Fibroblast of peridontal ligament (primary cell): ENCODE data around the gene FAM118A.
"Not testable (repeated sequence)": the region's sequence is repeated elsewhere in the genome, so short reads cannot be mapped to it uniquely, and the experiment has no call there.

Experiments
- DNase-seq: peaks from one replicate; pipeline ENCODE4 v3.0.0-alpha.2; 2010; ENCODE audit errors: extremely low read depth

The FAM118A gene

GRCh38 chr22:45309422-45310227 is at the start of gene FAM118A:
Gene FAM118A, plus strand, starts transcription at chr22:45309934. Its CDS starts 12,446 bp downstream, at chr22:45322380.
- DNase-seq: peak; percentile 83

GRCh38 chr22:45260395-45260759 is 49.4 kb upstream of the FAM118A start:
- DNase-seq: not testable (repeated sequence)

GRCh38 chr22:45261407-45262088 is 48.2 kb upstream of the FAM118A start:
- DNase-seq: no peak

GRCh38 chr22:45262195-45262930 is 47.4 kb upstream of the FAM118A start:
- no peak for DNase-seq

GRCh38 chr22:45262931-45263462 is 46.7 kb upstream of the FAM118A start:
- DNase-seq: no peak

GRCh38 chr22:45263463-45264269 is 46.1 kb upstream of the FAM118A start:
- peak; percentile 79 for DNase-seq

- DNase-seq: peak; percentile 13
These were observed 44.2 kb upstream of the FAM118A start for GRCh38 chr22:45265535-45265934.

GRCh38 chr22:45268167-45268957 is 41.4 kb upstream of the FAM118A start:
- no peak for DNase-seq

- DNase-seq: peak; percentile 63
These were observed 40.5 kb upstream of the FAM118A start for GRCh38 chr22:45268958-45269844.

- DNase-seq: no peak
These were observed 39.4 kb upstream of the FAM118A start for GRCh38 chr22:45270095-45271020.

- peak; percentile 52 for DNase-seq
These were observed 38.0 kb upstream of the FAM118A start for GRCh38 chr22:45271667-45272201.

GRCh38 chr22:45272498-45272897 is 37.2 kb upstream of the FAM118A start:
- no peak for DNase-seq

- no peak for DNase-seq
These were observed 36.2 kb upstream of the FAM118A start for GRCh38 chr22:45273452-45274075.

- no peak for DNase-seq
These were observed 33.1 kb upstream of the FAM118A start for GRCh38 chr22:45276507-45277105.

- DNase-seq: not testable (repeated sequence)
These were observed 32.0 kb upstream of the FAM118A start for GRCh38 chr22:45277720-45278119.

GRCh38 chr22:45278125-45278524 is 31.6 kb upstream of the FAM118A start:
- DNase-seq: no peak

GRCh38 chr22:45280587-45280980 is 29.1 kb upstream of the FAM118A start:
- no peak for DNase-seq
